ENCODE results near the gene HAGHL. TPM values are rescaled to one million over a fixed set of nuclear protein-coding genes. Genes with fewer than 3 reads are reported as not detected.

The HAGHL gene
- total RNA-seq, 1 donor from 2014 or later = 6.5 TPM

DNA sequence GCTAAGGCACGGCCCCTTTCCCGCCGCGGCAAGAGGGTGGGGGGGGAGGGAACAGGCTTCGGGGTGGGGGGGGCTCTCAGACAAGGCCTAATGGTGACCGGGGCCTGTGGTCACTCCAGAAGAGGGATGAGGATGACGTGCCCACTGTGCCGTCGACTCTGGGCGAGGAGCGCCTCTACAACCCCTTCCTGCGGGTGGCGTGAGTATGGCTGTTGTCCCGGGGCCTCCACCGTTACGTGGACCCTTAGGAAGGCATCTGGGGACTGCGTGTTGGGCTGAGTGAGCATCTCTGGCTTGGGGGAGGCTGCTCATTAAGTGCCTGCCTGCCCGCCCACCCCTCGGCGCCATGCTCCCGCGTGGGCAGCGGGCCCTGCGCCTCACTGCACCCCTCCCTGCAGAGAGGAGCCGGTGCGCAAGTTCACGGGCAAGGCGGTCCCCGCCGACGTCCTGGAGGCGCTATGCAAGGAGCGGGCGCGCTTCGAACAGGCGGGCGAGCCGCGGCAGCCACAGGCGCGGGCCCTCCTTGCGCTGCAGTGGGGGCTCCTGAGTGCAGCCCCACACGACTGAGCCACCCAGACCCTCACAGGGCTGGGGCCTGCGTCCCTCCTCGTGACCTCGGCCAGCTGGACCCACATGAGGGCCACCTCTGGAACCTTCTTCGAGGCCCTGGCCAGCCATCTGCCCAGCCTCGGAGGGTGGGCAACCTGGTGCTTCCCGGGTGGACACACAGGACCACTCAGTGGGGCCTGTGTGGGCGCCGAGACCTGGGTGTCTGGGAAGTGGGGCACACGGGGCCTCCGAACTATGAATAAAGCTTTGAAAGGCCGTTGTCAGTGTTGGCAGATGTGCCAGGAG is 2.2 kb downstream of the HAGHL start:
- ATAC-seq = no peak
- intact Hi-C loops (cut with DNase I) = no loop called here
- DNase-seq (ENCODE audit: low spot score) = no peak

DNA sequence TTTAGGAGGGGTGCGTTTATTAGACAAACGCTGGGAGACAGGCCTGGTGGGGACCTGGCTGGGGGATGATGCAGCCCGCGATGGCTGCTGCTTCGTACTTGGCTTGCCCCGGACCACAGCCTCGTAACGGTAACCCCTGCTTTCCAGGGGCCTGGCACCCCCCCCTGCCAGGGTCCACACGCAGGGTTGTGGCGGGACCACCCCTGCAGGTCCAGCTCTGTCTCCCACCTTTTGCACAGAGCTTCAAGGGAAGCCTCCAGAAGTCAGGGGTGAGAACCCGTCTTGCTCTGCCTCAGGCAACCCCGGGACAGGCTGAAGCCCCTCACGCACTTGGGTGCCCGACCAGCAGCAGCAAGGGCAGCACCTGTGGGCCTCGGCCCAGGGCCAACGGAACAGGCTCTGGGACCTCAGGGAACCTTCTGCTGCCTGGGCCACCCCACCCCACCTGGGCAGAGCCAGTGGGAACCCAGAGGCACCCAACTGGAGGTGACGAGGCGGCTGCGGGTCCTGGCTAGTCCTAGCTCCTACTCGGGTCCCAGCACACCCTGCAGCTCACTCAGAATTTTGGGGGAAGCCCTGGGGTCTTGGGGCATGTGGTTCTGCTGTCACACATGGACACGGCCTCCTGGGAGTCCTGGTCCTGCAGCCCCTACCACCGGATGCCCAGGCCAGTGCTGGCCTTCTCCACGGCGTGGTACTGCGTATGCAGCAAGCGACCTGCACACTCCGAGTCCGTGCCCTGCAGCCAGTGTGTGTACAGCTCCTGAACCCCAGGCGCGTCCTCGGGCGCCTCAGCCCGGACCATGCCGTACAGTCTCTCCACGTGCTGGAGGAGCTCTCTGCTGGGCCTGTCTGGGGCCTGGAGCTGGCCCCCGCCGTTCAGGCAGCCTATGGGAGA is 3.1 kb downstream of the HAGHL start:
- no peak for ATAC-seq
- intact Hi-C loops (cut with DNase I) = no loop called here

DNA sequence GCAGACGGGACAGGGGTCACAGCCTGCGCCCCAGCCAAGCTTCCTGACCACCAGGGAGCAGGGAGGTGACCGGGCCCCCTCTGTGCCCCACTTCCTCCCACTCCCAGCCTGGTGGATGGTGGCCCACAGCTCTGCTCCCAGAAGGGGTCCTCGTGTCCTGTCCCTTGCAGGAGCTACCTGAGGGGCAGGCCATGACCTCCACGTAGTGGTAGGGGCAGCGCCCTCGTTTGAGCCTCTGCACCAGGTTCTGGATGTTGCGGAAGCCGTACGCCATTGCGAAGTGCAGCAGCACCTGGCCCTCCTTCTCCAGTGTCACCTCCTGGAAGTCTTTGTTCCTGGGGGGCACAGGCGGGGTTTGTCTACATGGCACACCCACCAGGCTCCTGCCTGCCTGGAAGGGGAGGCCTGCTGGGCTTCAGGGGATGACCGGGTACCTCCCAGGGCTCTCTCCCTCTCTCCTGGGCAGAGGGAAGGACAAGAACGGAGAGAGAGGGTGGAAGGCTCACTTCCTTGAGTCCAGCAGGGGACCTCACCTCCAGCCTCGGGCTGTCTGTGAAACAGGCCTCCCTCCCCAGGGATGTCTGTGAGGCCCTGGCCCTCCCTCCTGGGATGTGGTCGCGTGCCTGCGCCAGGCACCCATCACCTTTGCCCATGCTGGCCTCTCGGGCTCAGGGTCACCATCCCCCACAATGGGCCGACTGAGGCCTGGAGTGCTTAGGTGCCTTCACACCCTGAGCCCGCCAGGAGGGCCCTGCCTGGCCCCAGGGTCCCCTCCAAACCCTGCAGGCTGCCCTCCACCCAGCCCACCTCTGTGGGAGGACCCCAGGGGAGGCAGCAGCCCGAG is 4.0 kb downstream of the HAGHL start:
- DNase-seq (ENCODE audit: low spot score) (peak; percentile 55), ATAC-seq (no peak)
- intact Hi-C loops (cut with DNase I) = no loop called here

More for the DNA sequence above, 3.1 kb downstream of the HAGHL start:
- peak; percentile 57 for DNase-seq (ENCODE audit: low spot score)

DNA sequence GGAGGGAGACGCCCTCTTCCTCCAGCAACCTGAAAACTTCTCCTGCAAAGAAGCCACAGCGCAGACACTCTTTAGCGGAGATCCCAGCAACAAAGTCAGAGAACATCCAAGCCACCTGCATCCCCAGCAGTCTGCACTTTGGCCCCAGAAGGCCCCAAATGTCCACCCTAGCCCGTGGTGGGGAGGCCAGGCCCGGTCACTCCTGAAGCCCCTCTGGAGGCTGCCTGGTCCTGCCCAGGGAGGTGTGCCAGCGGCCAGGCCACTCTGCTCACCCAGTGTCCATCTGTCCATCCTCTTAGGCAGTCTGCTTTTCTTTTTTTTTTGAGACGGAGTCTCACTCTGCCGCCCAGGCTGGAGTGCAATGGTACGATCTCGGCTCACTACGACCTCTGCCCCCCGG is 5.4 kb downstream of the HAGHL start:
- DNase-seq (ENCODE audit: low spot score) (no peak), ATAC-seq (no peak)
- intact Hi-C loops (cut with DNase I) = no loop called here

DNA sequence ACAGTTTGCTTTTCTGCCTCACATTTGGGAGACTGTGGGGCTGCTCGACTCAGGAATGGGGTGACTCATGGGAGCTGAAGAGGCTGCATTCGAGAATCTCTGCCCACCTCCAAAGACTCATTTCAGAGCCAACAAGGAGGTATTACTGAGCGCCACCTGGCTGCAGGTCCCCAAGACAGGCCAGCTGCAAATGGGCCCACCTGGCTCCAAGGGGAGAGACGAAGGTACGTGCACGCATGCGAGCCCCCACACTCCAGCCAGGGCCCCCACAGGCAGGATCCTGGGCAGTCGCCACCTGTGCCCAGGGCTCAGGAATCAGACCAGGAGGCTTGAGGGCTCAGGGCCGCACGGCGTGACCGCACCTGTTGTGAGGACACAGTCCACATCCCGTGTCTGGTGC is 6.0 kb downstream of the HAGHL start:
- intact Hi-C loops (cut with DNase I) = no loop called here
- ATAC-seq = no peak
- peak; percentile 58 for DNase-seq (ENCODE audit: low spot score)

DNA sequence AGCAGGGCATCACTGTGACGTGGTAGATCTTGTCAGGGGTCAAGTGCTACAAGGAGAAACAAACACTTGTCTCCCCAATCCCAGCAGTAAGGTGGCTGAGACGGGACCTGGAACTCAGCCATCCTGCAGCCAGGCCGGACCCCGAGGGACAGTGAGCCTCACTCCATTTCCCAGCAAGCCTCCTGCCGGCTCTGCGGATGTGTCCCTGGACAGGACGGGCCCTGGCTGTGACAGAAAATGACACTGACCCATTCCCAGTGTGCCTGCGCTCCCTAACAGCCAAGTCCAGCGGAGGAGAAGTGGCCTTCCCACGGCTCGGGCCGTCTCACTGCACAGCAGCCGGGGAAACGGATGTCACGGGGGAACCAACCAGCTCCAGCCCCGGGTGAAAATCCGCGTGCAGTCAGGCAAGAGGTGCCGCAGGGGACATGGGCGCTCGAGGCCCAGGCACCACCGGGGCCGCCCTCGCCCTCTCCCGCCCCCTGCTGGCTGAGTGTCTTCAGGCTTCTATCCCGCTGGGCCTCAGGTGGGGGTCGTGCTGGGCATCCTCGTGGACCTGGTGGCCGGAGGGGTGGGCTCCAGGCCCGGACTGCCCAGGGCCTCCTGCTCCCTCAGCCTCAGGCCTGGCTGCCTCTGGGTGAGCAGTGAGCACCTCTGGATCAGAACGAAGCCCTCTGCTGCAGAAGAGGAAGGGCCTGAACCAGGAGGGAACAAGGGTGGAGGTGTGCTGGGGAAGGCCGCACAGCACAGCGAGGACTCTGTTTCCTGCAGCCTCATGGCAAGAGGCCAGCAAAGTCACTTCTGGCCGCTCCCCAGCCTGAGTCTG is 6.7 kb downstream of the HAGHL start:
- DNase-seq (ENCODE audit: low spot score) (peak; percentile 63), ATAC-seq (no peak)
- intact Hi-C loops (cut with DNase I) = no loop called here

DNA sequence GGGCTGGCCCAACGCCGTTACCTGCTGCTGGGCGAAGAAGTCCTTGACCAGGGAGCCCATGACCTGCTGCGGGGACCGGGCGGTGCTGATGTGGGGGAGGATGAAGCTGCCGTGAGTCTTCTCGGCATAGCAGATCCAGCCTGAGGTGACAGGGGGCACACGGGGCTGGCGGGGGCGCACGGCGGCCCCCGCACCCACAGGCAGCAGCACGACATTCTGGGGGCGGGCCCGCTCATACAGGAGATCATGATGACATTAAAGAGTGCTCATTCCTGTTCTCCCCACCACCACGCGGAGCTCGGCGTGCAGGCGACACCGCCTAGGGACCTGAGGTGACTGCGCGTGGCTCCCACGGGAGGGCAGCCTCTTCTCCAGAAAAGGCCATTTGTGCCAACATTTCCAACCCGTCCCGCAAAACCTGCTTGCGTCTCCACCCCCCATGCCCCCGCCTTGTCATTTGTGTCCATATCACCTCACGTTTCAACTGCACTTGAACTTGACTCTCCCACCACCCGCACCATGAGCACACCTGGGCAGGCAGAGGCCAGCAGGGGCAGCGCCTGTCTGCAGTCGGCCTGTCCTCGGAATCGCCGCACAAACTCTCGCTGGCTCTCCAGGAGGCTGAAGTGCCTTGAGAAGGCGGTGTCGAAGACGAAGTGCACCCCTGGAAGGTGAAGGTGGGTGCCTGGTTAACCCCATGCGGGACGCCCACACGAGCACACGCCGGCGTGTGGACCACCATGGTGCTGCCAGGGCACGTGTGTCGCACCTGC is 7.5 kb downstream of the HAGHL start:
- DNase-seq (ENCODE audit: low spot score) = no peak
- intact Hi-C loops (cut with DNase I) = no loop called here
- ATAC-seq = no peak

DNA sequence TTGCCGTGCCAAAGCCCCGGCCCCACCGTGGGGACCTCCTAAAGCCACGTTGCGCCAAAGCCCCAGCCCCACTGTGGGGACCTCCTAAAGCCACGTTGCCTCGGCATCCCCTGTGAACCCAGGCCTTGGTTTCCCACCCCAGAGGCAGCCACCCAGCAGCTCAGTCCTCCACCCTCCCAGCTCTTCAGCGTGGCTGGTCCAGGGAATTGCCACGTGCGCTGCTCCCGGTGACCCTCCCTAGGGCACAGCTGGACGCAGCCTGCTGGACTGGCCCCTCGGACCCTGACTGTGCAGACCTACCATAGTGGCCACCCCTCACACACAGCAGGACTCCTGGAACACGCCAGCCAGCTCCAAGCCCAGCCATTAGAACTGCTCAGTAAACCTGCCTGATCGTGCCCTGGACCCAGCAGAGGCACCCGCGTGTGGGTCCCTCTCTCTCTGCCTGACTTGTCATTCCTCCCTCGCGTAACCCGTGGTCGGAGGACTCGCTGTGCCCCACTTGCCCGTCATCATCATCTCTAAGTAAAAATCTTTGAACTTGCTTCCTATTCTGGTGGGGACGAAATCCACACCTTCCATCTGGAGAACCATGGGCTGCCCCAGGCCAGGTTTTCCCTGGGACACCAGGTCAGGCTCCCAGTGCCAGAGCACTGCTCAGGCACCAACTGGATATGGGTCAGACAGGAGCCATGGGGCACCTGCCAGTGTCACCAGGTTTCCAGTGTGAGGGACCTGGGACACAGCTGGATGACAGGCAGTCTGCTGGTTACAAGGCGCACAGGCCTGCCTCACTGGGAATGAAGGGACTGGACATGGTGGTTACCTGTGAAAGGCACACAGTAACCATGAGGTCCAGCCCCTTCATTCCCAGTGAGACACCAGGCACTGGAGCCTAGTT is 8.3 kb downstream of the HAGHL start:
- intact Hi-C loops (cut with DNase I) = no loop called here
- no peak for DNase-seq (ENCODE audit: low spot score)

DNA sequence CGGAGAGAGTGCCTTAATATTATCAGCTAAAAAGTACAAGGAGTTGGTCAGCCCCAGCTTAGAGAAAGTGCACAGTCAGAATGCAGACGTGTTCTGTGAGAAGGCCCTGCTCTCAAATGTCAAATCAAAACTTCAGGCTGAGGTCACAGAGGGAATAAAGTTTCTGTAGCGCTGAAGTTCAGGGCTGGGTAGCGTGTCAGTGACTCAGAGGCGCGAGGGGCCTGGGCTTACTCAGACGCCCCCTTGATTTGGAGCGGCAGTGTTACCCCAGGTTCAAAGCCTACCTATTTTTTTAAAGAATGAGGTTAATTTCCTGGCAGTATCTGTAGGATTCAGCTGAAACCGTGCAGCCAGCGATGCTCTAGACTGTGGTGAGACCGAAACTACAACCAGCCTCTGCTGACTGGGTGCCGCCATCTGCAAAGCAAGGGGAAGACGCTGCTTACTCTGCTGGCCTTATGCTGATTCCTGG is 9.1 kb downstream of the HAGHL start:
- intact Hi-C loops (cut with DNase I) = no loop called here
- ATAC-seq (no peak), DNase-seq (ENCODE audit: low spot score) (no peak)

More for the DNA sequence above, 8.3 kb downstream of the HAGHL start:
- no peak for ATAC-seq

DNA sequence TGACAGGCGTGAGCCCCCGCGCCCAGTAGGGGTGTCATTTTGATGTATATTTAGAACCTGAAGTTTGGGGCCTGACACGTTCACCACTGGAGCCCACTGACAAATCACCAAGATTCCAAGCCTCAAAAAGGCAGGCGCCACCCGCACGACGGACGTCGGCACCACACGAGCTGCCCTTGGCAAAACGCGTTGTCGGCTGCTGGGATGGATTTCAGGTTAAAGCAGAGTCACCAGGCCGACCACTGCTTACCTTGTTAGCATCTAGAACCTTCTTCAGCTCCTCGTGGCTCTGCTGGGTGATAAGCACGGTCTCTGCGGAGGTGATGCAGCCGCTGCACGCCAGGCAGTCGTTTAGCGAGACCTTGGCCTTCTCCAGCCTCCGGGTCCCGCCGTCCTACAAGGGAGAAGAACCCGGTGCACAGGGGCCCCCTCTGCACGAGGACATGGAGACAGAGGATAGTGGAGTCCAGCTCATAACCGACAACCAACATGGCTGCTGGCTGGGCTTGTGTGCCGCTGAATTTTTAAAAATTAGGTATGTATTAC is 10.1 kb downstream of the HAGHL start:
- ATAC-seq = no peak
- no peak for DNase-seq (ENCODE audit: low spot score)
- intact Hi-C loops (cut with DNase I) = no loop called here

DNA sequence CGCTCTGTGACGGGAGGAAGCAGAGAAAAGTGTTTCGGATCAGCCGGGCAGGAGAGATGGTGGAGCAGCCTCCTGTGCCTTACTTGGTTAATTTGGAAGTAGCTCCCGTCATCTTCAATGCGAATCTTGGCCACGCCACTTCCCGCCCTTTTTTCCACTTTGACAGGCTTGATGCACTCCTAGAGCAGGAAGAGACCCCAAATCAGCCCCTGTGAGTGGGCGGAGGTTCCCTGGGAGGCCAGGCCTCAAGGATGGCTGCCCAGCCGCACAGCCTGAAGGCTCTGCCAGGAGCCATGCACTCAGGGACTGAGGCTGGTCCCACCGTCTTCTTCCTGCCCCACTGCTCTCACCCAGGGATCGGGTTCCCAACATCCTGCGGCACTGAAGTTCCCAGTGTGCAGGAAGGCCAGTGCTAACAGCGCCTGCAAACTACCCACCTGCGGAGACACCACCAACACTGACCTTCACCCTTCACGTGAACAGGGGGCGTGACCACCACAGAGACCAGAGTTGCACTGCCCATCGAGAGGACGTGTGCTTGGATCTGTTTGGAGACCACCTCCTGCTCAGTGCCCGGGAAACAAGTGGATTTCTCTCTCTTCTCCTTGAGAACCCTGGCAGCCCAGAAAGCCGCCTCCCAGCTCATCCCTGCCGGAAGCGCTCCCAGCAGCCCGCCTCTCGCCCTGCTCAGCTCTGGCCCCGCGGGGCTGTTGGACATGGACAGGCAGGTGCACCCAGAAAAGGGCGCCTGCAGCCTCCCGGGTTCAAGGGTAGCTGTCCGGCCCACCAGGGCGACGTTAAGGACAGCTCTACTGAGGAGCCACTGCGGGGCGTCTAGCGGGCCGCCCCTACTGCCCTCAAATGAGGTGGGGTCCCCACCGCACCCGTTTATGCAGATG is 12.9 kb downstream of the HAGHL start:
- no peak for ATAC-seq
- intact Hi-C loops (cut with DNase I) = no loop called here

DNA sequence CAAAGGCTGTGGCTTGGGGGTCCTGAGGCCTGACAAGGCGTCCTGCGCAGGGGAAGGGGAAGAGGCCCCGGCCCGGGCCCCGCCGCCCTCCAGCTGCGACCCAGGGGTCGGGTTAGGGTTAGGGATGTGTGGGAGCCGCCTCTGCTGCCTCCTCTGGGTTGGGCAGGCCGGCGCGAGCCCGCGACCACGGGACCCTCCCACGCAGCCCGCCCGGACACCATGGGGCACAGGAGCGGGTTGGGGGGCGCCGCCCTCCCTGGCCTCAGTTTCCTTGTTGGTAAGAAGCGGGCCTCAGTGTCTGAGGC is 13.5 kb downstream of the HAGHL start:
- ATAC-seq (peak; percentile 48), DNase-seq (ENCODE audit: low spot score) (no peak)
- intact Hi-C loops (cut with DNase I) = no loop called here

More for the DNA sequence above, 12.9 kb downstream of the HAGHL start:
- DNase-seq (ENCODE audit: low spot score) = no peak

DNA sequence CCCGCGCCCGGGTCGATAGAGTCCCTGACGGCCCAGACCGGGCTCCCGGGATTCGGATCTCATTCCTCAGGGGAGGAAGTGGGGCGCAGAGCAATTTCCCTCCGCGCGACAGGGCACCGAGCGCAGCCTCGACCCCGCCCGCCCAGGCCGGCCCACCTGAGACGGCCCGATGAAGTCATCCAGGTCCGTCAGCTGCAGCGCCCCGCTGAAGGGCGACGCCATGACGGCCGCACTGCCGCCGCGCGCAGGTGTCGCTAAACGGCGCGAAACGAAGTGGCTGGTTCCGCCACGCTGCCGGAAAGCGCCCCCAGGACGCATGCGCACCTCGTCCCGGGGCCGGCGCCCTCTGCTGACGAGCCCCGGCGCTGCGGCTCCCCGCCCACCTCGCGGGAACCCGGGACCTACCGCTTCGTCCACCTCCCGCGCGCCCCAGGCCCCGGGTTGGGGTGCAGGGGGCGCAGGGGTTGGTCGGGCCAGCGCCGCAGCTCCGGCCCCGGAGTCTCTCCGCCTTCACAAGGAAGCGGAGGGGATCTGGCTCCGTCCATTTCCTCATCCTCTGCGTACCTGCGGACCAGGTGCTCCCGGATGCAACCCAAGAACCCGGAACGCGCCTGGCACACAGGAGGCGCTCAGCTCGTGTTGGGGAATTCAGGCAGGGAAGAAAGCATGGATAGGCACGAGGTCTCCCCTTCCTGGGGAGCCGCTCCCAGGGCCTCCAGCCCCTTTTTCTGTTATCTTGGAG is 14.0 kb downstream of the HAGHL start, which contains the start of gene CIAO3:
Gene CIAO3 (minus strand): TSS at position 234 of the 742 bp plus-strand sequence. CDS start 12 bp downstream, at position 222.
- intact Hi-C loops (cut with DNase I) = no loop called here
- ATAC-seq (peak; percentile 95), DNase-seq (ENCODE audit: low spot score) (peak; percentile 94)

DNA sequence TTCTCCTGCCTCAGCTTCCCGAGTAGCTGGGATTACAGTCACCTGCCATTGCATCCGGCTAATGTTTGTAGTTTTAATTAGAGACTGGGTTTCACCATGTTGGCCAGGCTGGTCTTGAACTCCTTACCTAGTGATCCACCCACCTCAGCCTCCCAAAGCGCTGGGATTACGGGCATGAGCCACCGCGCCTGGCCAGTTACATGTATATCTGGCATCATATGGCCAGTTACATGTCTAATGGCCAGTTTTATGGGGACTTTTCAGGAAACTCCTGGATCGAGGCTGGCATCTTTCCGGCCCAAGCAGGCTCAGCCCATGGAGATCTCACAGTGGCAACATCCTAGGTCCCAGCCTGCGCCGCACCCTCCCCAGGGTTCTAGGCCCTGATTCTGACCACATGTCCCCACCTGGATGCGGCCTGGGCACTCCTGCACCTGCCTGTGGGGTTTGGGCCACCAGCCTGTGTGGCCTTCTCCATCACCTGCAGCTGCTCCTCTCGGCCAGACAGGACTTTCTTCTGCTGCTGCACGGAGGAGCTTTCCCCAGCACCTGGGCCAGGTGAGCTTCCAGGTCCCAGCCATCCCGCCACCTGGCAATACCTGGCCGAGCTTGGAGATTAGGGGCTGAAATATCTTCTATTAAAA is 15.2 kb downstream of the HAGHL start:
- intact Hi-C loops (cut with DNase I) = no loop called here
- no peak for ATAC-seq
- DNase-seq (ENCODE audit: low spot score) = no peak
